Neural cell (in vitro differentiated cells): ENCODE results near the gene GRB2. TPM values are rescaled to one million over a fixed set of nuclear protein-coding genes. Genes with fewer than 3 reads are reported as not detected.

Experiments used
- H2AFZ ChIP-seq: fragments of 200-600, 300-800 bp; sonication (generic), shearing (Covaris generic); 2 replicates; pipeline ENCODE4 v1.6.0; 2014; ENCODE audit warnings: low read depth, mild to moderate bottlenecking, antibody characterized with exemption, low read length, moderate library complexity
- H3F3A ChIP-seq: fragments of 200-600 bp; shearing (Covaris generic); 2 replicates; pipeline ENCODE4 v1.6.1; 2016; ENCODE audit warnings: mild to moderate bottlenecking, moderate library complexity, mixed read lengths, antibody characterized with exemption, low read length; ENCODE audit not compliant: insufficient read depth, poor library complexity, severe bottlenecking
- H3K27ac ChIP-seq: fragments of 200-600, 300-800 bp; sonication (generic), shearing (Covaris generic); 2 replicates; pipeline ENCODE4 v1.5.1; 2014; ENCODE audit warnings: mild to moderate bottlenecking, low read length, moderate library complexity
- H3K27me3 ChIP-seq: fragments of 300-800, 200-600 bp; sonication (generic), shearing (Covaris generic); 2 replicates; pipeline ENCODE4 v1.6.0; 2014; ENCODE audit warnings: mild to moderate bottlenecking, low read depth, low read length, moderate library complexity; ENCODE audit not compliant: insufficient read depth
- H3K36me3 ChIP-seq: fragments of 300-800, 200-600 bp; sonication (generic), shearing (Covaris generic); 2 replicates; pipeline ENCODE4 v1.5.1; 2014; ENCODE audit warnings: mild to moderate bottlenecking, antibody characterized with exemption, low read length, moderate library complexity; ENCODE audit not compliant: insufficient read depth
- H3K4me2 ChIP-seq: fragments of 300-800, 200-600 bp; sonication (generic), shearing (Covaris generic); 2 replicates; pipeline ENCODE4 v1.6.0; 2014; ENCODE audit warnings: mild to moderate bottlenecking, low read length
- H3K4me3 ChIP-seq: fragments of 300-800, 200-600 bp; sonication (generic), shearing (Covaris generic); 2 replicates; pipeline ENCODE4 v1.5.1; 2014; ENCODE audit warnings: mild to moderate bottlenecking, low read length, moderate library complexity
- H3K79me2 ChIP-seq: fragments of 200-600 bp; shearing (Covaris generic); replicated peaks from 2 replicates; pipeline ENCODE4 v1.6.0; 2014; ENCODE audit warnings: mild to moderate bottlenecking, low read length, moderate library complexity; ENCODE audit not compliant: insufficient read depth
- H3K9ac ChIP-seq: fragments of 300-800, 200-600 bp; sonication (generic), shearing (Covaris generic); 2 replicates; pipeline ENCODE4 v1.6.1; 2016; ENCODE audit warnings: mild to moderate bottlenecking, low read length, mixed read lengths
- H3K9me2 ChIP-seq: fragments of 200-600 bp; shearing (Covaris generic); 2 replicates; pipeline ENCODE4 v1.6.1; 2016; ENCODE audit warnings: mild to moderate bottlenecking, low read length, mixed read lengths; ENCODE audit not compliant: insufficient read depth
- H3K9me3 ChIP-seq: fragments of 200-600, 300-800 bp; sonication (generic), shearing (Covaris generic); 2 replicates; pipeline ENCODE4 v1.6.1; 2016; ENCODE audit warnings: mild to moderate bottlenecking, mixed run types, low read length, moderate library complexity, mixed read lengths
- H4K20me1 ChIP-seq: fragments of 200-600 bp; shearing (Covaris generic); 2 replicates; pipeline ENCODE4 v1.6.1; 2016; ENCODE audit warnings: mild to moderate bottlenecking, mixed run types; ENCODE audit not compliant: insufficient read depth
- CTCF ChIP-seq: fragments of 450-650 bp; IDR thresholded peaks from 2 replicates; pipeline ENCODE4 v1.5.1; 2014; ENCODE audit warnings: antibody characterized with exemption, mild to moderate bottlenecking, moderate library complexity; ENCODE audit not compliant: poor library complexity, severe bottlenecking
- EP300 ChIP-seq: fragments of 450-650 bp; conservative IDR thresholded peaks from 2 replicates; pipeline ENCODE4 v1.6.1; 2014; ENCODE audit warnings: antibody characterized with exemption, mild to moderate bottlenecking, moderate library complexity; ENCODE audit not compliant: poor library complexity, severe bottlenecking
- EZH2 ChIP-seq: fragments of 200-600, 300-800 bp; shearing (Covaris generic), sonication (generic); IDR thresholded peaks from 2 replicates; pipeline ENCODE4 v1.6.1; 2014; ENCODE audit warnings: antibody characterized with exemption, low read length, borderline replicate concordance, mild to moderate bottlenecking; ENCODE audit not compliant: insufficient read depth, poor library complexity, severe bottlenecking
- MXI1 ChIP-seq: fragments of 450-650 bp; conservative IDR thresholded peaks from 2 replicates; pipeline ENCODE4 v1.6.1; 2014; ENCODE audit warnings: antibody characterized with exemption, mild to moderate bottlenecking; ENCODE audit not compliant: poor library complexity, severe bottlenecking
- POLR2AphosphoS5 ChIP-seq: IDR thresholded peaks from 2 replicates; pipeline ENCODE4 v1.6.1; 2012
- RAD21 ChIP-seq: fragments of 450-650 bp; conservative IDR thresholded peaks from 2 replicates; pipeline ENCODE4 v1.6.1; 2014; ENCODE audit warnings: antibody characterized with exemption, mild to moderate bottlenecking, moderate library complexity
- REST ChIP-seq: IDR thresholded peaks from 2 replicates; pipeline ENCODE4 v1.6.1; 2012; ENCODE audit warnings: borderline replicate concordance
- SMC3 ChIP-seq: fragments of 450-650 bp; conservative IDR thresholded peaks from 2 replicates; pipeline ENCODE4 v1.6.1; 2014; ENCODE audit warnings: antibody characterized with exemption, mild to moderate bottlenecking, moderate library complexity; ENCODE audit not compliant: poor library complexity
- TAF1 ChIP-seq: IDR thresholded peaks from 2 replicates; pipeline ENCODE4 v1.6.1; 2012; ENCODE audit warnings: low read depth
- polyA plus RNA-seq: library from polyadenylated mRNA; depleted of rRNA; stranded (reverse); fragments of >200 nt; gene quantifications from 2 replicates; pipeline ENCODE4 v1.2.3, GENCODE V29; 2014

GRB2 gene
- polyA plus RNA-seq, 1 donor from 2014 or later: 134 TPM

DNA sequence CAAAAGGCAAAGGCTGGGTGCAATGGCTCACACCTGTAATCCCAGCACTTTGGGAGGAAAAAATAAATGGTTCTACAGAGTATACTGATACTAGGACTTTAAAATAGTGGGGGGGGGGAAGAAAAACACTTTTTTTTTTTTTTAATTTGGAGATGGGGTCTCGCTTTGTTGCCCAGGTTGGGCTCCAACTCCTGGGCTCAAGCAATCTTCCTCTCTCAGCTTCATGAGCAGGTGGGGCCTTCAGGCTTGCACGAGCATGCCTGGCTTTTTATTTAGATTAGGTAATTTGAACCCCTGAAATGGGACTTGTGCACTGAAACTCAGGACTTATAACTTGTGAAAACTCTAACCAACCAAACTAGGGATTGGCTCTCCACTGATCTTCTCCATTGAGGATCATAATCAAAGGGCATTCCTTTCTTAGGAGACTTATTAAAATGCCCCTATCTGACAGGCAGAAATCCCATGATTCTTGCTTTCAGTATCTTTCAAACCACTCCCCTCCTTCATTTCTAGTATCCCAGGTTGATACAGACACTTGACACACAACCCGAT is 16.9 kb downstream of the GRB2 start:
- no peaks in the 10 kb centered on the region for H3K9me3 ChIP-seq
- no peaks in the 10 kb centered on the region for H3K36me3 ChIP-seq
- H3K79me2 ChIP-seq: peaks cover 89% of the 10 kb centered on the region
- no peak overlapping the region for H3K4me3 ChIP-seq
- no peaks in the 10 kb centered on the region for H3K9me2 ChIP-seq
- peaks cover 8% of the 10 kb centered on the region for H3F3A ChIP-seq
- H3K9ac ChIP-seq: no peak overlapping the region
- H4K20me1 ChIP-seq: peaks cover 9% of the 10 kb centered on the region
- H3K27ac ChIP-seq: no peak overlapping the region
- no peaks in the 10 kb centered on the region for H3K27me3 ChIP-seq
- TF ChIP-seq EZH2: no peak
- no peak for TF ChIP-seq SMC3
- TF ChIP-seq POLR2AphosphoS5: no peak
- TF ChIP-seq EP300: no peak
- TF ChIP-seq TAF1: no peak
- no peak overlapping the region for H2AFZ ChIP-seq
- H3K4me2 ChIP-seq: no peak overlapping the region

DNA sequence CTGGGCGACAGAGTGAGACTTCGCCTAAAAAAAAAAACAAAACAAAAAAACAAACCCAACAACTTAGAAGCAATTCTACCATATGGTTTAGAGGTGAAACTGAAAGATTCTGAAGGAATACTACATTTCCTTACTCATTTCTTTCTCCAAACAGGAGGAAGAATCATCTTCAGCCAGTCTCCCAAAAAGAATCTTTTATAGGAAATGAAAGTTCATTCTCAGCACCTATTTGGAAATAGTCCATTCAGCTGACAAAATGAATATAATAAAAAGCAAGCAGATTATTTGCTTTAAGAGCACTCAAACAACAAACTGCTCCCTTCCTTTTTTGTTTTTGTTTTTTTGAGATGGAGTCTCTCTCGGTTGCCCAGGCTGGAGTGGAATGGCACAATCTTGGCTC is 17.7 kb downstream of the GRB2 start:
- H3F3A ChIP-seq: peaks cover 8% of the 10 kb centered on the region
- no peak overlapping the region for H3K4me2 ChIP-seq
- no peaks in the 10 kb centered on the region for H3K27me3 ChIP-seq
- H3K36me3 ChIP-seq: no peaks in the 10 kb centered on the region
- H3K9me2 ChIP-seq: no peaks in the 10 kb centered on the region
- peaks cover 84% of the 10 kb centered on the region for H3K79me2 ChIP-seq
- H3K9ac ChIP-seq: no peak overlapping the region
- peaks cover 9% of the 10 kb centered on the region for H4K20me1 ChIP-seq
- H3K4me3 ChIP-seq: no peak overlapping the region
- no peaks in the 10 kb centered on the region for H3K9me3 ChIP-seq
- no peak overlapping the region for H2AFZ ChIP-seq
- no peak for TF ChIP-seq REST
- no peak overlapping the region for H3K27ac ChIP-seq

GRCh38 chr17:75386430-75386829 is 19.0 kb downstream of the GRB2 start:
- H3K79me2 ChIP-seq: peaks cover 82% of the 10 kb centered on the region
- no peaks in the 10 kb centered on the region for H3K9me2 ChIP-seq
- H3K4me2 ChIP-seq: no peak overlapping the region
- no peaks in the 10 kb centered on the region for H3K36me3 ChIP-seq
- no peaks in the 10 kb centered on the region for H3F3A ChIP-seq
- no peaks in the 10 kb centered on the region for H3K27me3 ChIP-seq
- H3K9me3 ChIP-seq: no peaks in the 10 kb centered on the region
- H3K27ac ChIP-seq: no peak overlapping the region
- no peak overlapping the region for H3K9ac ChIP-seq
- H4K20me1 ChIP-seq: peaks cover 9% of the 10 kb centered on the region
- TF ChIP-seq MXI1 (no peak), EZH2 (no peak), CTCF (no peak), REST (no peak), RAD21 (no peak), EP300 (no peak), SMC3 (no peak), TAF1 (no peak), POLR2AphosphoS5 (no peak)
- no peak overlapping the region for H3K4me3 ChIP-seq
- H2AFZ ChIP-seq: no peak overlapping the region
